Astrocyte (in vitro differentiated cells and primary cell): ENCODE data around the gene ZNF844.

Source experiments
- CTCF ChIP-seq: IDR thresholded peaks from 2 replicates; pipeline ENCODE4 v1.5.1; 2011; ENCODE audit warnings: low read depth, mild to moderate bottlenecking, inconsistent platforms, low read length, moderate library complexity; ENCODE audit not compliant: insufficient read depth
- EZH2 ChIP-seq: IDR thresholded peaks from 2 replicates; pipeline ENCODE4 v1.6.1; 2012; ENCODE audit warnings: mild to moderate bottlenecking, low read length, inconsistent platforms; ENCODE audit not compliant: insufficient read depth

DNA sequence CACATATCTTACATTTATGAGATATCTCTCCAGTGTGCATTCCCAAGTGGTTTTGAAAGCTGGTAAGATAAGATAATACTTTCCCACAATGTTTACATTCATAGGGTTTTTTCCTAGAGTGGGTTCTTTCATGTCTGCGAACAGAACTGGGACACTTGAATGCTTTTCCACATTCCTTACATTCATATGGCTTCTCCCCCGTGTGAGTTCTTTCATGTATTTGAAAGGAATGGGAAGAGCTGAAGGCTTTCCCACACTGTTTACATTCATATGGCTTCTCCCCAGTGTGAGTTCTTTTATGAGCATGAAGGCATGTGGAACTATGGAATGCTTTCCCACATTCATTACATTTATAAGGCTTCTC is 48.8 kb upstream of the ZNF844 start:
- TF ChIP-seq CTCF: no peak
- no peak for TF ChIP-seq EZH2
